Osteocyte (in vitro differentiated cells): Measurements from ENCODE around the gene MCTP1. TPM values are rescaled to one million over a fixed set of nuclear protein-coding genes. Genes with fewer than 3 reads are reported as not detected.
"Not testable (repeated sequence)": the region's sequence is repeated elsewhere in the genome, so short reads cannot be mapped to it uniquely, and the experiment has no call there.

Experiments used
- DNase-seq: peaks from one replicate; pipeline ENCODE4 v3.0.0; 2021; ENCODE audit warnings: mixed read lengths; ENCODE audit not compliant: unreplicated experiment; ENCODE audit errors: extremely low spot score
- H3K27ac Mint-ChIP-seq: one replicate; pipeline ENCODE4 v1.8.0; 2021; ENCODE audit warnings: mild to moderate bottlenecking, mixed read lengths; ENCODE audit not compliant: unreplicated experiment
- H3K27me3 Mint-ChIP-seq: one replicate; pipeline ENCODE4 v1.8.0; 2021; ENCODE audit warnings: mixed read lengths; ENCODE audit not compliant: unreplicated experiment
- H3K36me3 Mint-ChIP-seq: one replicate; pipeline ENCODE4 v1.8.0; 2021; ENCODE audit warnings: mixed read lengths; ENCODE audit not compliant: unreplicated experiment
- H3K4me1 Mint-ChIP-seq: one replicate; pipeline ENCODE4 v1.8.0; 2021; ENCODE audit warnings: mixed read lengths; ENCODE audit not compliant: unreplicated experiment
- H3K4me3 Mint-ChIP-seq: one replicate; pipeline ENCODE4 v1.8.0; 2021; ENCODE audit warnings: mild to moderate bottlenecking, moderate library complexity, mixed read lengths; ENCODE audit not compliant: unreplicated experiment
- H3K9me3 Mint-ChIP-seq: one replicate; pipeline ENCODE4 v1.8.0; 2021; ENCODE audit warnings: mixed read lengths; ENCODE audit not compliant: unreplicated experiment
- total RNA-seq: library from RNA; stranded (reverse); gene quantifications from 2 replicates; pipeline ENCODE4 v1.2.1, GENCODE V29; 2021
- TF ChIP-seq, protein P1 (sequence below): fragments of 200-600 bp; sonication (generic); IDR thresholded peaks from 2 replicates; pipeline ENCODE4 v1.5.0; 2021; ENCODE audit warnings: antibody characterized with exemption, mild to moderate bottlenecking, moderate library complexity

Gene MCTP1
- total RNA-seq, 1 donor from 2014 or later, result 0.67 TPM

DNA sequence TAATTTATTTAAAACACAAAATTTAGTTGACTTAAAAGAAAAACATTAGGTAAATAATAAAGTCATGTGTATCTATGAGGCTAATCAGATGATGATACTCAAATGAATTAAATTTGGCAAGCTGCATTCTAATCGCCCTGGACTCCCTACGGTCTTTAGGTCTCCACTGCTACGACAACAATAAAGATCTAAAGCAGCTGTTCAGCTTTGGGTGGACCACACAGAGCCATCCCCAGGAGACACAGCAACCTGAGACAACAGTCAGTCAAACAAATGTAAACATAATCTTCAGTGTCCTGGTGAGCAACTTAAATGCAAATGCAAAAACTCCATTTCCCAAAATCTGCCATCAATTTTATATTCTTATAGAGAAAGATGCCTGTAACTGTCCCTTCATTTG, 65.5 kb downstream of the MCTP1 start:
- no peaks in the 10 kb centered on the region for H3K9me3 Mint-ChIP-seq
- peaks cover 2% of the 10 kb centered on the region for H3K4me1 Mint-ChIP-seq
- H3K27ac Mint-ChIP-seq, result no peak overlapping the region
- TF ChIP-seq, protein P1, sequence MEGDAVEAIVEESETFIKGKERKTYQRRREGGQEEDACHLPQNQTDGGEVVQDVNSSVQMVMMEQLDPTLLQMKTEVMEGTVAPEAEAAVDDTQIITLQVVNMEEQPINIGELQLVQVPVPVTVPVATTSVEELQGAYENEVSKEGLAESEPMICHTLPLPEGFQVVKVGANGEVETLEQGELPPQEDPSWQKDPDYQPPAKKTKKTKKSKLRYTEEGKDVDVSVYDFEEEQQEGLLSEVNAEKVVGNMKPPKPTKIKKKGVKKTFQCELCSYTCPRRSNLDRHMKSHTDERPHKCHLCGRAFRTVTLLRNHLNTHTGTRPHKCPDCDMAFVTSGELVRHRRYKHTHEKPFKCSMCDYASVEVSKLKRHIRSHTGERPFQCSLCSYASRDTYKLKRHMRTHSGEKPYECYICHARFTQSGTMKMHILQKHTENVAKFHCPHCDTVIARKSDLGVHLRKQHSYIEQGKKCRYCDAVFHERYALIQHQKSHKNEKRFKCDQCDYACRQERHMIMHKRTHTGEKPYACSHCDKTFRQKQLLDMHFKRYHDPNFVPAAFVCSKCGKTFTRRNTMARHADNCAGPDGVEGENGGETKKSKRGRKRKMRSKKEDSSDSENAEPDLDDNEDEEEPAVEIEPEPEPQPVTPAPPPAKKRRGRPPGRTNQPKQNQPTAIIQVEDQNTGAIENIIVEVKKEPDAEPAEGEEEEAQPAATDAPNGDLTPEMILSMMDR, result no peak
- H3K27me3 Mint-ChIP-seq, result peaks cover 21% of the 10 kb centered on the region
- H3K36me3 Mint-ChIP-seq, result no peaks in the 10 kb centered on the region
- H3K4me3 Mint-ChIP-seq, result no peak overlapping the region
- DNase-seq, result no peak

DNA sequence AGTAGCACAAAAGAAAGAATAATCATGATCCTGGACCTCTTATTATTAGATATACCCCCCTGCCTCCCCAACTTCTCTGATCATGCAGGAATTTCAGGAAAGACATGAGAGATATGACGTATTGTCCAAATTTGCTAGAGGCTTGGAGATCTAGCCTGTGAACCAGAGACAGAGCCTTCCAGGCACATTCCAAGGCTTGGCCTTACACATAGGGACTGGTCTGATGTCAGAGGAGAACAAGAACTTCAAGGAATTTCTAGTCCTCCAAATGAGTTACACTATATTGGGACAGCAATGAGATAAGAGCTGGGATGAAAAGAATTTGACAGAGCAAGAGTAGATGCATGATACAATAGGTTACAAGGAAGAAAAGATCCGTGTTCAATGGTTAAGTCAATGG, 67.0 kb downstream of the MCTP1 start:
- TF ChIP-seq, protein P1, result no peak
- Mint-ChIP-seq H3K27me3 (peaks cover 21% of the 10 kb centered on the region), H3K36me3 (no peaks in the 10 kb centered on the region), H3K27ac (no peak overlapping the region), H3K4me3 (no peak overlapping the region), H3K9me3 (no peaks in the 10 kb centered on the region), H3K4me1 (peaks cover 2% of the 10 kb centered on the region)
- no peak for DNase-seq

DNA sequence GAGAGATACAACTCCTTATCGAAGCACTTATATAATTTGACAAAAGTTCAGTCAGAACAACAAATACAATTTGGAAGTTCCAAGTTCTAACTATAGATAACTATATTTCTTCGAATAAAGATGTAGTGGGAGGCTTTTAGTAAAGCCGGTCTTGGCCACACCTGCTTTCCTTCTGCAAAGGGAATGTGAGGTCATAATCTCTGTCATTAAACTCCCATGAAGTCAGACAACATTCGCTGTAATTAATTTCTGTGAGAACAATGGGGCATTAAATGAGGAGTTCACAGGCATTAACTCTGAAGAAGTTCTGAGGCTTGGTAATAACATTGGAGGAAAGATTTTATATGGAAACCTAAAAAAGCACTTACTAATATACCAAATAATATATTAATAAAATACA, 67.5 kb downstream of the MCTP1 start:
- H3K9me3 Mint-ChIP-seq, result no peaks in the 10 kb centered on the region
- no peak overlapping the region for H3K4me3 Mint-ChIP-seq
- H3K4me1 Mint-ChIP-seq, result peaks cover 2% of the 10 kb centered on the region
- H3K36me3 Mint-ChIP-seq, result no peaks in the 10 kb centered on the region
- H3K27me3 Mint-ChIP-seq, result peaks cover 21% of the 10 kb centered on the region
- no peak for DNase-seq
- TF ChIP-seq, protein P1, result no peak
- H3K27ac Mint-ChIP-seq, result no peak overlapping the region

DNA sequence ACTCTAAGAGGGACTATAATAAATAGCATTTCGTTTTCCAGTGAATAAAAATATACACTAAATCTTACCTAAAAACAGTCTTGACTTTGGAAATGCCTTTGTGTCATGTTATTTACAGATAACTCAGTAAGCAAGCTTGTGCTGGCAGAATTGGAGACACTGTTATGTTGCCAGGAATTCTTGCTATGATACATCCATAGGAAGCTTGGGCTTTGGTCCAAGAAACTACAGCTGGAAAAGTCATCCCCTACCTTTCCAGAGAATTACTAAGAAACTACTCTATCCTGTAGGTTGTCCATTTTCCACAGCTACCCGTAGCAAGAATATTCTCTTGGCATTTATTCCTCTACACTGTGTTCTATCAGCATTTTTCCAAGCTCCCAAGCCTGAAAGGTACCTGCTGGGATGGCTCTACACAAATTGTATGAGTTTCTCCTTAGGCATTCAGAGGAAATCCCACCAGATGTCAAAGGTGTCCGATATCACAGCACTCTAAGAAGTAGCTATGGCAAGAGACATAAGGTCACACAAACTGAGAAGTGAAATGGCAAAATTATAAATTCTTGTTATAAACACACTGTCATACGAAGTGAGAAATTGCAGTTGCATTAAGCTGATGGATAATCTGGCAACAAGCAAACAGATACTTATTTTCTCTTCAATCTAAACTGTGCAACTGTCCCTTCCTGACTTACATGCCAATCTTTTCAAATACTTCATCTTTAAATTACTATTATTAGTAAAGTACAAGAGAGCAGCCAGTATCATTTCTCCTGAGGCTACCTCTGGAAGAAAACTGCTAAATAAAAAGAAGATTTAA, 68.5 kb downstream of the MCTP1 start:
- H3K4me1 Mint-ChIP-seq, result peaks cover 2% of the 10 kb centered on the region
- no peaks in the 10 kb centered on the region for H3K36me3 Mint-ChIP-seq
- H3K4me3 Mint-ChIP-seq, result no peak overlapping the region
- TF ChIP-seq, protein P1, result no peak
- H3K27me3 Mint-ChIP-seq, result peaks cover 24% of the 10 kb centered on the region
- DNase-seq, result no peak
- H3K27ac Mint-ChIP-seq, result no peak overlapping the region
- no peaks in the 10 kb centered on the region for H3K9me3 Mint-ChIP-seq

GRCh38 chr5:95207811-95208210, 77.1 kb downstream of the MCTP1 start:
- not testable (repeated sequence) for H3K9me3 Mint-ChIP-seq, DNase-seq, H3K27ac Mint-ChIP-seq, H3K4me3 Mint-ChIP-seq, H3K36me3 Mint-ChIP-seq, H3K4me1 Mint-ChIP-seq
- H3K27me3 Mint-ChIP-seq, result peaks cover 49% of the 10 kb centered on the region
